K562 (cell line): ENCODE results near the gene CCNJL. TPM values are rescaled to one million over a fixed set of nuclear protein-coding genes. Genes with fewer than 3 reads are reported as not detected.

Experiments used
- ASH1L ChIP-seq: fragments of 450-650 bp; IDR thresholded peaks from 2 replicates; pipeline ENCODE4 v1.6.1; 2018; ENCODE audit warnings: borderline replicate concordance, mild to moderate bottlenecking, low read depth; ENCODE audit not compliant: partially characterized antibody
- ATF2 ChIP-seq: sonication (generic); formaldehyde crosslinking; IDR thresholded peaks from 2 replicates; pipeline ENCODE4 v1.8.1; 2022; ENCODE audit warnings: missing genetic modification reagents
- DLX4 ChIP-seq: fragments of 250-450 bp; sonication (Bioruptor Pico); IDR thresholded peaks from 2 replicates; pipeline ENCODE4 v1.6.1; 2021; ENCODE audit warnings: mild to moderate bottlenecking
- EP300 ChIP-seq: IDR thresholded peaks from 2 replicates; pipeline ENCODE4 v1.6.1; 2012; ENCODE audit warnings: low read length, improper control_type of control experiment
- FOXA3 ChIP-seq, 2 experiments: fragments of 450-650 bp in 1 of 2; sonication (generic) in 1 of 2; formaldehyde crosslinking; IDR thresholded peaks in 1 of 2; conservative IDR thresholded peaks in 1 of 2; 2 replicates each; pipeline versions ENCODE4 v1.4.0 to v1.8.0; 2020 to 2022; ENCODE audit warnings: mild to moderate bottlenecking in 2 of 2, missing genetic modification reagents in 1 of 2
- FOXK1 ChIP-seq: sonication (generic); formaldehyde crosslinking; IDR thresholded peaks from 2 replicates; pipeline ENCODE4 v1.8.0; 2022; ENCODE audit warnings: missing genetic modification reagents, mild to moderate bottlenecking, borderline replicate concordance
- HIVEP1 ChIP-seq: fragments of 250-450 bp; sonication (Bioruptor Pico); IDR thresholded peaks from 2 replicates; pipeline ENCODE4 v1.4.0; 2020; ENCODE audit warnings: mild to moderate bottlenecking
- MCM2 ChIP-seq: fragments of 450-650 bp; IDR thresholded peaks from 2 replicates; pipeline ENCODE4 v1.6.1; 2017; ENCODE audit warnings: low read depth, mild to moderate bottlenecking
- MITF ChIP-seq: IDR thresholded peaks from 2 replicates; pipeline ENCODE4 v1.6.1; 2014; ENCODE audit warnings: antibody characterized with exemption
- OTX1 ChIP-seq: fragments of 450-650 bp; formaldehyde crosslinking; IDR thresholded peaks from 2 replicates; pipeline ENCODE4 v1.4.0; 2022; ENCODE audit warnings: mild to moderate bottlenecking
- PRDM10 ChIP-seq: fragments of 450-650 bp; IDR thresholded peaks from 2 replicates; pipeline ENCODE4 v1.6.1; 2018; ENCODE audit not compliant: partially characterized antibody
- PTBP1 ChIP-seq: fragments of 200-400 bp; formaldehyde crosslinking; IDR thresholded peaks from 2 replicates; pipeline ENCODE4 v1.6.1; 2017; ENCODE audit warnings: low read depth, low read length
- PYGO2 ChIP-seq: fragments of 450-650 bp; IDR thresholded peaks from 2 replicates; pipeline ENCODE4 v1.6.1; 2016; ENCODE audit warnings: mild to moderate bottlenecking, missing genetic modification characterization, moderate library complexity, missing compliant biosample characterization
- RCOR1 ChIP-seq, 2 experiments: IDR thresholded peaks; 2 replicates each; pipeline ENCODE4 v1.6.1; 2012; ENCODE audit warnings: low read depth in 2 of 2, low read length in 2 of 2, borderline replicate concordance in 1 of 2, improper control_type of control experiment in 1 of 2
- SOX6 ChIP-seq: fragments of 450-650 bp; IDR thresholded peaks from 2 replicates; pipeline ENCODE4 v1.6.1; 2014; ENCODE audit warnings: mild to moderate bottlenecking
- TCF7L2 ChIP-seq: fragments of 150-350 bp; IDR thresholded peaks from 2 replicates; pipeline ENCODE4 v1.6.1; 2016; ENCODE audit warnings: low read depth, mild to moderate bottlenecking, low read length, moderate library complexity
- TEAD2 ChIP-seq: fragments of 450-650 bp; IDR thresholded peaks from 2 replicates; pipeline ENCODE4 v1.6.1; 2016; ENCODE audit warnings: missing genetic modification characterization, control low read depth, missing compliant biosample characterization
- USF1 ChIP-seq: sonication (generic); formaldehyde crosslinking; IDR thresholded peaks from 2 replicates; pipeline ENCODE4 v1.9.0; 2022; ENCODE audit warnings: mild to moderate bottlenecking, missing genetic modification reagents
- ZNF175 ChIP-seq: fragments of 200-800 bp; sonication (Bioruptor generic); IDR thresholded peaks from 2 replicates; pipeline ENCODE4 v1.6.1; 2016; ENCODE audit warnings: low read depth, mild to moderate bottlenecking, missing genetic modification characterization, missing compliant biosample characterization
- ZNF232 ChIP-seq: sonication (generic); formaldehyde crosslinking; IDR thresholded peaks from 2 replicates; pipeline ENCODE4 v1.8.0; 2022; ENCODE audit warnings: mild to moderate bottlenecking, missing genetic modification reagents
- ZNF282 ChIP-seq: sonication (generic); formaldehyde crosslinking; IDR thresholded peaks from 2 replicates; pipeline ENCODE4 v1.8.1; 2023; ENCODE audit warnings: missing genetic modification reagents
- ZNF830 ChIP-seq: fragments of 250-450 bp; sonication (Bioruptor Pico); IDR thresholded peaks from 2 replicates; pipeline ENCODE4 v1.5.0; 2021; ENCODE audit warnings: mild to moderate bottlenecking
- polyA plus RNA-seq, 8 experiments: library from polyadenylated mRNA; depleted of rRNA in 4 of 8; stranded (reverse) in 5 of 8; unstranded in 3 of 8; fragments of >200 nt; fragmentation: Nextera tagmentation in 2 of 8; fragmentation: Illumina TruSeq in 1 of 8; extraction: Ambion mirVana in 2 of 8; extraction: Trizol in 1 of 8; gene quantifications; 2 replicates each; pipeline versions ENCODE4 v1.2.1 to v1.2.3, GENCODE V29; 2011 to 2014; ENCODE audit warnings: inconsistent platforms in 1 of 8, missing spikeins in 1 of 8
- total RNA-seq, 7 experiments: library from RNA; depleted of rRNA in 6 of 7; stranded (reverse); fragments of >200 nt in 6 of 7; fragmentation: Illumina TruSeq in 2 of 7; extraction: Trizol in 2 of 7; gene quantifications; 2 replicates each; pipeline versions ENCODE4 v1.2.1 to v1.2.3, GENCODE V29; 2011 to 2021; ENCODE audit warnings: low replicate concordance in 1 of 7

CCNJL gene
- total and polyA plus RNA-seq, 9 of the 15 experiments (the other 6 are each of a cell fraction or from before 2014, with no cell fraction given), result 0.04 TPM; not detected in 8

GRCh38 chr5:160269017-160269416 is 43.3 kb downstream of the CCNJL start (continued):
- TF ChIP-seq USF1 (CRISPR knock-in tag) (peak; percentile 33; the same call in 1 of the 2 replicates), TEAD2 (no peak), SOX6 (peak; percentile 31; the same call in 1 of the 2 replicates), ZNF175 (CRISPR knock-in tag) (no peak), OTX1 (CRISPR knock-in tag) (no peak), PRDM10 (no peak), FOXK1 (CRISPR knock-in tag) (no peak), FOXA3 (CRISPR knock-in tag; conservative IDR thresholded peaks at IDR 0.05 in 1 of 2, IDR thresholded peaks at IDR 0.05 in 1 of 2) (no peak), HIVEP1 (CRISPR knock-in tag) (0 out of 2 replicates have a peak, but pooled peaks have one; percentile 30), DLX4 (CRISPR knock-in tag) (no peak), TCF7L2 (no peak), ATF2 (no peak), EP300 (no peak), RCOR1 (IDR thresholded peaks at IDR 0.05; ENCODE audit: borderline replicate concordance in 1 of 2, low read depth in 2 of 2, low read length in 2 of 2) (no peak), ZNF232 (CRISPR knock-in tag) (no peak), ASH1L (no peak), PTBP1 (no peak), ZNF282 (CRISPR knock-in tag) (no peak), PYGO2 (tag) (no peak), MCM2 (no peak), ZNF830 (CRISPR knock-in tag) (no peak), MITF (no peak)
